Small intestine (tissue), 7 donors: ENCODE results near the gene ADI1. TPM values are rescaled to one million over a fixed set of nuclear protein-coding genes. Genes with fewer than 3 reads are reported as not detected.

Experiments used
- DNase-seq, 2 donors: peaks; one replicate each; pipeline versions ENCODE4 v3.0.0 to v3.0.0-alpha.2; 2013
- FAIRE-seq: peaks from 2 replicates; lab custom pipeline; 2012; peaks lifted over from hg19 to GRCh38; lab: Jason Lieb, UNC
- H3K27ac ChIP-seq, 3 donors: one replicate each; pipeline ENCODE4 v1.5.1; 2013; ENCODE audit warnings: low read length in 2 of 3, mild to moderate bottlenecking in 2 of 3, control low read depth in 1 of 3, inconsistent platforms in 1 of 3, low read depth in 1 of 3, moderate library complexity in 1 of 3
- H3K27me3 ChIP-seq, 3 donors: one replicate each; pipeline ENCODE4 v1.6.1; 2013; ENCODE audit warnings: low read length in 3 of 3, inconsistent platforms in 1 of 3; ENCODE audit not compliant: control insufficient read depth in 3 of 3, insufficient read depth in 3 of 3
- H3K36me3 ChIP-seq, 3 donors: one replicate each; pipeline ENCODE4 v1.6.1; 2013; ENCODE audit warnings: low read length in 3 of 3, inconsistent platforms in 1 of 3, low read depth in 1 of 3, mild to moderate bottlenecking in 1 of 3, moderate library complexity in 1 of 3; ENCODE audit not compliant: control insufficient read depth in 3 of 3, insufficient read depth in 2 of 3
- H3K4me1 ChIP-seq, 3 donors: one replicate each; pipeline ENCODE4 v1.6.1; 2013; ENCODE audit warnings: low read length in 2 of 3, inconsistent platforms in 1 of 3, low read depth in 1 of 3, mild to moderate bottlenecking in 1 of 3, moderate library complexity in 1 of 3; ENCODE audit not compliant: control insufficient read depth in 3 of 3, insufficient read depth in 2 of 3
- H3K4me3 ChIP-seq, 3 donors: one replicate each; pipeline ENCODE4 v1.5.1; 2013; ENCODE audit warnings: low read length in 3 of 3, control low read depth in 1 of 3, inconsistent platforms in 1 of 3, low read depth in 1 of 3, mild to moderate bottlenecking in 1 of 3, moderate library complexity in 1 of 3
- H3K9me3 ChIP-seq, 2 donors: one replicate each; pipeline ENCODE4 v1.6.1; 2013; ENCODE audit warnings: low read depth in 1 of 2, low read length in 1 of 2; ENCODE audit not compliant: control insufficient read depth in 2 of 2, insufficient read depth in 1 of 2
- WGBS, 3 donors: extraction: QIAGEN DNeasy Blood & Tissue Kit; methylation state at CpG; one replicate each; pipeline ENCODE4 v1.1.7; 2013; 5-methylcytosine and 5-hydroxymethylcytosine counted together
- polyA plus RNA-seq, 4 donors: library from polyadenylated mRNA; stranded (reverse) in 3 of 4; unstranded in 1 of 4; fragments of 200-250 nt in 3 of 4; fragments of 120-200 nt in 1 of 4; gene quantifications; one replicate each; pipeline versions ENCODE4 v1.2.1 to v1.2.3, GENCODE V29; 2013
- donor health status: healthy with polysubstance abuse.
- donor health status: control.
- donor health status: control.
- donor health status: Bipolar disorder and iron deficiency.
- donor health status: healthy.

ADI1 gene
- polyA plus RNA-seq, 4 donors, result 65.4 to 615 (median 197) TPM

- peak; percentile 60 to 88 for DNase-seq
- Histone ChIP-seq H3K4me1 (peaks cover 0 to 16% (median 7%) of the 10 kb centered on the region in 3 donors), H3K27ac (peak overlapping the region; percentile 55 to 92 (median 92)), H3K4me3 (peak overlapping the region in 1 of 3 donors; percentile 49), H3K27me3 (no peaks in the 10 kb centered on the region), H3K9me3 (peaks cover 0 to 5% of the 10 kb centered on the region in 2 donors), H3K36me3 (peaks cover 0 to 42% (median 0%) of the 10 kb centered on the region in 3 donors)
- WGBS, 3 donors, result 31 to 38% (median 32%) methylated on average over 24 of the region's 24 CpGs
- FAIRE-seq, result no peak
These were observed 16.7 kb upstream of the ADI1 start for GRCh38 chr2:3535794-3536681.

- WGBS, 3 donors, result 72 to 93% (median 87%) methylated on average over 5 of the region's 5 CpGs
- no peak for FAIRE-seq
- H3K36me3 ChIP-seq, result peaks cover 0 to 42% (median 0%) of the 10 kb centered on the region in 3 donors
- H3K27ac ChIP-seq, result peak overlapping the region in 2 of 3 donors; percentile 92
- peaks cover 0 to 5% of the 10 kb centered on the region in 2 donors for H3K9me3 ChIP-seq
- no peaks in the 10 kb centered on the region for H3K27me3 ChIP-seq
- peaks cover 0 to 16% (median 7%) of the 10 kb centered on the region in 3 donors for H3K4me1 ChIP-seq
- H3K4me3 ChIP-seq, result peak overlapping the region in 1 of 3 donors; percentile 49
- DNase-seq, result no peak
These were observed 16.1 kb upstream of the ADI1 start for GRCh38 chr2:3535467-3535793.

- DNase-seq, result no peak
- H3K4me1 ChIP-seq, result peaks cover 0 to 16% (median 7%) of the 10 kb centered on the region in 3 donors
- no peaks in the 10 kb centered on the region for H3K27me3 ChIP-seq
- H3K36me3 ChIP-seq, result peaks cover 0 to 37% (median 0%) of the 10 kb centered on the region in 3 donors
- no peak overlapping the region for H3K27ac ChIP-seq
- H3K9me3 ChIP-seq, result peaks cover 0 to 5% of the 10 kb centered on the region in 2 donors
- WGBS, 3 donors, result 98 to 99% (median 98%) methylated on average over 24 of the region's 24 CpGs
- no peak overlapping the region for H3K4me3 ChIP-seq
- FAIRE-seq, result no peak
These were observed 15.0 kb upstream of the ADI1 start for GRCh38 chr2:3534251-3534814.

GRCh38 chr2:3533836-3534235, 14.5 kb upstream of the ADI1 start:
- FAIRE-seq, result no peak
- Histone ChIP-seq H3K27me3 (no peaks in the 10 kb centered on the region), H3K9me3 (peaks cover 0 to 5% of the 10 kb centered on the region in 2 donors), H3K36me3 (peaks cover 0 to 34% (median 0%) of the 10 kb centered on the region in 3 donors), H3K4me3 (no peak overlapping the region), H3K4me1 (peaks cover 0 to 16% (median 7%) of the 10 kb centered on the region in 3 donors), H3K27ac (no peak overlapping the region)
- DNase-seq, result no peak
- 92 to 94% (median 94%) methylated on average over 6 of the region's 6 CpGs for WGBS, 3 donors

GRCh38 chr2:3532941-3533340, 13.6 kb upstream of the ADI1 start:
- Histone ChIP-seq H3K27ac (no peak overlapping the region), H3K36me3 (peaks cover 0 to 34% (median 0%) of the 10 kb centered on the region in 3 donors), H3K9me3 (peaks cover 0 to 5% of the 10 kb centered on the region in 2 donors), H3K27me3 (no peaks in the 10 kb centered on the region), H3K4me1 (peaks cover 0 to 16% (median 7%) of the 10 kb centered on the region in 3 donors), H3K4me3 (no peak overlapping the region)
- DNase-seq (no peak), FAIRE-seq (no peak)
- 90 to 97% (median 90%) methylated on average over 12 of the region's 12 CpGs for WGBS, 3 donors

- H3K27ac ChIP-seq, result no peak overlapping the region
- WGBS, 3 donors, result 97 to 98% (median 98%) methylated on average over 24 of the region's 24 CpGs
- FAIRE-seq, result no peak
These were observed 10.1 kb upstream of the ADI1 start for GRCh38 chr2:3529316-3530025.

GRCh38 chr2:3527886-3528785, 8.8 kb upstream of the ADI1 start:
- no peak overlapping the region for H3K27ac ChIP-seq
- FAIRE-seq (no peak), DNase-seq (peak in 1 of 2 donors; percentile 35)
- H3K27me3 ChIP-seq, result no peaks in the 10 kb centered on the region
- WGBS, 3 donors, result 84 to 91% (median 90%) methylated on average over 33 to 40 of the region's 40 CpGs
- peaks cover 0 to 15% (median 0%) of the 10 kb centered on the region in 3 donors for H3K36me3 ChIP-seq
- H3K4me1 ChIP-seq, result peaks cover 0 to 5% (median 2%) of the 10 kb centered on the region in 3 donors
- no peaks in the 10 kb centered on the region for H3K9me3 ChIP-seq
- H3K4me3 ChIP-seq, result no peak overlapping the region

More at GRCh38 chr2:3529316-3530025, 10.1 kb upstream of the ADI1 start:
- peaks cover 0 to 5% of the 10 kb centered on the region in 2 donors for H3K9me3 ChIP-seq
- peaks cover 0 to 2% (median 0%) of the 10 kb centered on the region in 3 donors for H3K4me1 ChIP-seq
- peaks cover 0 to 29% (median 0%) of the 10 kb centered on the region in 3 donors for H3K36me3 ChIP-seq
- no peak for DNase-seq
- no peak overlapping the region for H3K4me3 ChIP-seq
- no peaks in the 10 kb centered on the region for H3K27me3 ChIP-seq
